Mesodermal cell (in vitro differentiated cells): ENCODE results near the gene NRN1L. TPM values are rescaled to one million over a fixed set of nuclear protein-coding genes. Genes with fewer than 3 reads are reported as not detected.
A peak's percentile ranks its signal among the peaks of the same experiment; 100 is the strongest.
"Not testable (repeated sequence)": the region's sequence is repeated elsewhere in the genome, so short reads cannot be mapped to it uniquely, and the experiment has no call there.

Source experiments
- H3K27ac ChIP-seq: 2 replicates; pipeline ENCODE4 v1.7.0; 2013; ENCODE audit warnings: mild to moderate bottlenecking, low read depth, low read length, moderate library complexity; ENCODE audit not compliant: severe bottlenecking
- H3K36me3 ChIP-seq: 2 replicates; pipeline ENCODE4 v1.7.1; 2013; ENCODE audit warnings: mild to moderate bottlenecking, low read length, moderate library complexity; ENCODE audit not compliant: control insufficient read depth, insufficient read depth
- H3K4me1 ChIP-seq: one replicate; pipeline ENCODE4 v1.7.1; 2013; ENCODE audit warnings: mild to moderate bottlenecking, low read length; ENCODE audit not compliant: insufficient read depth, control insufficient read depth, poor library complexity, severe bottlenecking
- H3K4me3 ChIP-seq: 2 replicates; pipeline ENCODE4 v1.7.0; 2013; ENCODE audit warnings: low read length, control low read depth, mild to moderate bottlenecking; ENCODE audit not compliant: insufficient read depth, poor library complexity, severe bottlenecking; ENCODE audit errors: extremely low read depth
- H3K9me3 ChIP-seq: 2 replicates; pipeline ENCODE4 v1.7.1; 2013; ENCODE audit warnings: mild to moderate bottlenecking, low read length, moderate library complexity; ENCODE audit not compliant: control insufficient read depth
- WGBS, 2 experiments: methylation state at CpG; one replicate each; pipeline ENCODE4 v1.1.5; 2013; ENCODE audit warnings: missing lambda C conversion rate in 2 of 2; ENCODE audit not compliant: insufficient coverage in 2 of 2; 5-methylcytosine and 5-hydroxymethylcytosine counted together
- polyA plus RNA-seq, 2 experiments: library from polyadenylated mRNA; stranded (reverse); fragments of 50-300 nt; gene quantifications; one replicate each; pipeline ENCODE4 v1.2.3, GENCODE V29; 2013

The NRN1L gene
- polyA plus RNA-seq (2013, experiment 1 of 2), result 1.00 TPM
- not detected for polyA plus RNA-seq (2013, experiment 2 of 2)

- H3K4me3 ChIP-seq, result no peak within 1 kb of the TSS
- no peaks in the 10 kb centered on the region for H3K9me3 ChIP-seq
- peaks cover 64% of the 10 kb centered on the region for H3K36me3 ChIP-seq
- H3K27ac ChIP-seq, result no peak within 1 kb of the TSS
- H3K4me1 ChIP-seq, result peaks cover 9% of the 10 kb centered on the region
- 11 to 26% methylated on average over 18 to 21 of the region's 22 CpGs for WGBS, 2 experiments
Measured at GRCh38 chr16:67884684-67885083, at the start of gene NRN1L. Gene NRN1L, plus strand, starts transcription at chr16:67884885. Its CDS starts 19 bp downstream, at chr16:67884904.

DNA sequence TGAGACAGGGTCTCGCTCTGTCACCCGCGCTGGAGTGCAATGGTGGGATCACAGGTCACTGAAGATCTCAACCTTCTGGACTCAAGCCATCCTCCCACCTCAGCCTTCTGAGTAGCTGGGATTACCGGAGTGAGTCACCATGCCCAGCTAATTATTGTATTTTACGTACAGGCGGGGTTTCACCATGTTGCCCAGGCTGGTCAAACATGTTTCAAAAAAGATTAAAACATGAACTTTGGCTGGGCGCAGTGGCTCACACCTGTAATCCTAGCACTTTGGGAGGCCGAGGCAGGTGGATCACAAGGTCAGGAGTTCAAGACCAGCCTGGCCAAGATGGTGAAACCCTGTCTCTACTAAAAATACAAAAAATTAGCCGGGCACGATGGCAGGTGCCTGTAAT lies 47.5 kb upstream of the NRN1L start:
- WGBS, 2 experiments, result 80 to 96% methylated on average over 6 to 7 of the region's 10 CpGs
- H3K4me3 ChIP-seq, H3K36me3 ChIP-seq, H3K9me3 ChIP-seq, H3K4me1 ChIP-seq, H3K27ac ChIP-seq: not testable (repeated sequence)

- no peaks in the 10 kb centered on the region for H3K9me3 ChIP-seq
- no peak overlapping the region for H3K4me3 ChIP-seq
- H3K36me3 ChIP-seq, result no peaks in the 10 kb centered on the region
- 93 to 100% methylated on average over 1 to 2 of the region's 2 CpGs for WGBS, 2 experiments
- no peaks in the 10 kb centered on the region for H3K4me1 ChIP-seq
- no peak overlapping the region for H3K27ac ChIP-seq
Measured at GRCh38 chr16:67837811-67838210, 46.9 kb upstream of the NRN1L start.

- WGBS, 2 experiments, result 64 to 70% methylated on average over 17 of the region's 17 CpGs
- Histone ChIP-seq H3K4me1 (peaks cover 27% of the 10 kb centered on the region), H3K36me3 (peaks cover 4% of the 10 kb centered on the region), H3K4me3 (peak overlapping the region; percentile 62), H3K9me3 (no peaks in the 10 kb centered on the region), H3K27ac (peak overlapping the region; percentile 82)
Measured at GRCh38 chr16:67841198-67841815, 43.4 kb upstream of the NRN1L start.

DNA sequence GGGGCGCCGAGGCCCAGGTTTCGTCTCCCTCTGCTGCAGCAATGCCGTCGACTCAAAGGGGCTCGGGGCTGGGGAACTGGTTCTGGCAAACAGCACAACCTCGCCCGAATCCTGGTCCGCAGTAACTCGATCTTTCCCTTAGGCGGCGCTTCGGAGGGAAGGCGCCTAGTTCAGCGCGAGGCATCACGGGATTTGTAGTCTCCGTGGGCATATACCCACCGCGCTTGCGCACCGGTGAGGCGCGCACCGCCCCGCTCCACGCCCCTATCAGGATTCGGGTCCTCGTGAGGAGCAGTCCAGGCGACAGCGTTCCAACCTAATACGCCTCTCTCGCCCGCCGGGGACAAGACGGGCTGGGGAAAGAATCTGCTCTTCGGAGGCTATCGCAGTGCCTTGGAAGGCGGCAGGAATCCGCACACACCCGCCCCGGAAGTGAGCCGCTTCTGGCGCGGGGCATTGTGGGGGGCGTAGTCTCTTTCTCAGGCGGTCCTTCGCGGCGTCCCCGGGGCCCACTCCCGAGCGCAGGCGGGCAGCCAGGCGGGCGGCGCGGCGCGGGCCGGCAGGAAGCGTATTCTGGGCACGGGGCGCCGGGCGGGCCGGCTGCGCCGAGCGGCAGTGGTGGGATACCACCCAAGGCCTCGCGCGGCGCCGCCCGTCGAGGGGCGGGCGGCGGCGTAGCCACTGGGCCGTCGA lies 42.7 kb upstream of the NRN1L start, which contains the start of gene THAP11:
Gene THAP11, plus strand, starts transcription at position 505 of the 693 bp plus-strand sequence. CDS start 235 bp downstream, outside the sequence.
- Histone ChIP-seq H3K4me3 (peak within 1 kb of the TSS; percentile 62), H3K9me3 (no peaks in the 10 kb centered on the region), H3K27ac (peak within 1 kb of the TSS; percentile 82), H3K36me3 (peaks cover 4% of the 10 kb centered on the region), H3K4me1 (peaks cover 27% of the 10 kb centered on the region)
- 0 to 2% methylated on average over 68 to 73 of the region's 83 CpGs for WGBS, 2 experiments

DNA sequence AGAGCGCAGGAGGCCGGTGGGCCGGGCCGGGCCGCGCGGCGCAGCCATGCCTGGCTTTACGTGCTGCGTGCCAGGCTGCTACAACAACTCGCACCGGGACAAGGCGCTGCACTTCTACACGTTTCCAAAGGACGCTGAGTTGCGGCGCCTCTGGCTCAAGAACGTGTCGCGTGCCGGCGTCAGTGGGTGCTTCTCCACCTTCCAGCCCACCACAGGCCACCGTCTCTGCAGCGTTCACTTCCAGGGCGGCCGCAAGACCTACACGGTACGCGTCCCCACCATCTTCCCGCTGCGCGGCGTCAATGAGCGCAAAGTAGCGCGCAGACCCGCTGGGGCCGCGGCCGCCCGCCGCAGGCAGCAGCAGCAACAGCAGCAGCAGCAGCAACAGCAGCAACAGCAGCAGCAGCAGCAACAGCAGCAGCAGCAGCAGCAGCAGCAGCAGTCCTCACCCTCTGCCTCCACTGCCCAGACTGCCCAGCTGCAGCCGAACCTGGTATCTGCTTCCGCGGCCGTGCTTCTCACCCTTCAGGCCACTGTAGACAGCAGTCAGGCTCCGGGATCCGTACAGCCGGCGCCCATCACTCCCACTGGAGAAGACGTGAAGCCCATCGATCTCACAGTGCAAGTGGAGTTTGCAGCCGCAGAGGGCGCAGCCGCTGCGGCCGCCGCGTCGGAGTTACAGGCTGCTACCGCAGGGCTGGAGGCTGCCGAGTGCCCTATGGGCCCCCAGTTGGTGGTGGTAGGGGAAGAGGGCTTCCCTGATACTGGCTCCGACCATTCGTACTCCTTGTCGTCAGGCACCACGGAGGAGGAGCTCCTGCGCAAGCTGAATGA lies 42.0 kb upstream of the NRN1L start:
- peaks cover 27% of the 10 kb centered on the region for H3K4me1 ChIP-seq
- WGBS, 2 experiments, result 2% methylated on average over 60 to 62 of the region's 67 CpGs
- H3K36me3 ChIP-seq, result peaks cover 4% of the 10 kb centered on the region
- H3K9me3 ChIP-seq, result no peaks in the 10 kb centered on the region
- H3K27ac ChIP-seq, result peak overlapping the region; percentile 82
- H3K4me3 ChIP-seq, result peak overlapping the region; percentile 62

- H3K4me1 ChIP-seq, result peaks cover 27% of the 10 kb centered on the region
- WGBS, 2 experiments, result 35 to 39% methylated on average over 11 of the region's 11 CpGs
- peak overlapping the region; percentile 82 for H3K27ac ChIP-seq
Measured at GRCh38 chr16:67843343-67843765, 41.3 kb upstream of the NRN1L start.

DNA sequence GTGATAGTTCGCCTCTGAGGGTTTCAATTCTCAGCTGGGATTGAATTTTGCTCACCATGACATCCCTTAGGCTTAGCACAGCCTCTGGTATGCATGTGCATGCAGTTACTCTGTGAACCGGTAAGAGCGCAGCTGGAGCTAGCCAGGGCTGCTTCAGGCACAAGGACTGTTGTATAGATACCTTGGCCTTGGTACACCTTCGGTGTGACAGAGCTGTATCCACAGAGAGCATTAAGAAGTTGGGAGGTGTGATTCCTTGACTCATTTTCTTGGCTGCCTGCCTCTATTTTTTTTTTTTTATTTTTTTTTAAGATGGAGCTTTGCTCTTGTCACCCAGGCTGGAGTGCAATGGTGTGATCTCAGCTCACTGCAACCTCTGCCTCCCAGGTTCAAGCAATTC lies 40.2 kb upstream of the NRN1L start:
- WGBS, 2 experiments, result 65 to 88% methylated on average over 3 to 4 of the region's 4 CpGs
- Histone ChIP-seq H3K4me3 (no peak overlapping the region), H3K4me1 (peaks cover 27% of the 10 kb centered on the region), H3K9me3 (no peaks in the 10 kb centered on the region), H3K27ac (no peak overlapping the region), H3K36me3 (peaks cover 17% of the 10 kb centered on the region)

More at GRCh38 chr16:67843343-67843765, 41.3 kb upstream of the NRN1L start:
- Histone ChIP-seq H3K4me3 (peak overlapping the region; percentile 62), H3K36me3 (peaks cover 7% of the 10 kb centered on the region), H3K9me3 (no peaks in the 10 kb centered on the region)

DNA sequence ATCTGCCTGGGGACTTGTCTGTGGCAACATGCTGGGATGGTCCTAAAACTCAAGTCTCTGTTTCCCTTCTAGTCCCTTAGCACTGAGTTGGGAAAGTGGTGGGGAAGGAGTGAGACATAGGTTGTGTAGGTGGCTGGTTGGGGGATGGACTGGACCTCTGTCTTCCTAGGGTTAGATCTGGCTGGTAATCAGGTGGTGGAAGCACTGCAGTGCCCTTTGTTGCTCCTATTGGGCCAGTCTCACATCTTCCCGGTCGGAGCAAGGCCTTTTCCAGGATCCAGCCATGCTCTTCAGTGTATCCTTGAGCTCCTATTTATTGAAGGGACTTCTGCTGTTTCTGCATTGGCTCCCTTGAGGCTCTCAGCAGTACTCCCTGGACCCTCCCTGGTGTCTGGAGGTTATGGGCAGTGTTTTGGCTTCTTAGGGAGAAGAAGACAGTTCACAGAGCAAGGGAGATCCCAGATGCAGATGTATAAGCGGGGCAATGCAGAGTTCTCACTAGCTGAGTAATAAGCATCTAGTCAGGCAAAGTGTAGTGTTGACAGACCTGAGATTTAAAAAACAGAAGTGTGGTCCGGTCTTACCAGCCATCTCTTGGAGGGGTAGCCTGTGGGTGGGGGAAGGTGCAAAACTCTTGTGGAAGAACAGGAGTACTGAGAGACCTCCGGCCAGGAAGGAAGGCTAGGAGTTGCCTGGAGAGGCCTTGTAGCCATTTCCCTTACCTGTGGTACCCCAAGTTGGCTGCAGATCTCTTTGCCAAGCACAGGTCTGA lies 39.2 kb upstream of the NRN1L start:
- H3K27ac ChIP-seq, result peak overlapping the region; percentile 93
- peaks cover 20% of the 10 kb centered on the region for H3K36me3 ChIP-seq
- H3K4me3 ChIP-seq, result peak overlapping the region; percentile 99
- H3K4me1 ChIP-seq, result peaks cover 27% of the 10 kb centered on the region
- WGBS, 2 experiments, result 87 to 93% methylated on average over 5 of the region's 5 CpGs
- no peaks in the 10 kb centered on the region for H3K9me3 ChIP-seq

DNA sequence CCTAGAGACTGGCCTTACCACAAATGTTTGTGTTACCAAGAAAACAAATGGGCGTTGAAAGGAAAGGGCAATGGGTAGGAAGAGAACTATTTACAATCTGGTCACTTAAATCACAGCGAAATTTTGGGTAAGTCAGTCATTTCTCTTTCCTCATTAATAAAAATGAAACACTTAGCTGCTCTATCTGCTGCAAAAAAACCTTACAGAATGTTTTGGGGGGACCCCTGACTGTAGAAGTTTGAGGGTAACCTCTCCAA lies 38.7 kb upstream of the NRN1L start:
- H3K36me3 ChIP-seq, result peaks cover 25% of the 10 kb centered on the region
- H3K4me3 ChIP-seq, result peak overlapping the region; percentile 99
- H3K27ac ChIP-seq, result peak overlapping the region; percentile 93
- 100% methylated on average over 1 of the region's 2 CpGs; no CpG with 5 or more reads in 1 of the 2 experiments for WGBS, 2 experiments
- H3K9me3 ChIP-seq, result no peaks in the 10 kb centered on the region
- H3K4me1 ChIP-seq, result peaks cover 27% of the 10 kb centered on the region
